IMR-90 (cell line): ENCODE results near the gene IL19. TPM values are rescaled to one million over a fixed set of nuclear protein-coding genes. Genes with fewer than 3 reads are reported as not detected.

Source experiments
- ATAC-seq: fragments of 200-7000 bp; cut with Tn5 transposase; 2 replicates; pipeline ENCODE4 v1.9.1; 2020; ENCODE audit warnings: low read depth, mild to moderate bottlenecking, moderate library complexity
- BruUV-seq: library from RNA; stranded (reverse); fragments of 400-500 nt; replicated peaks from 2 replicates; lab custom pipeline; 2021; lab: Mats Ljungman, UMichigan
- CTCF ChIA-PET: fragments of 300-600 bp; formaldehyde crosslinking; extraction: SDS; loops from one replicate; lab custom pipeline; 2021; ENCODE audit warnings: antibody characterized with exemption; lab: Yijun Ruan, JAX
- POLR2A ChIA-PET: fragments of 300-600 bp; sonication (Branson Sonifier 250); formaldehyde crosslinking; loops from one replicate; lab custom pipeline; 2022; ENCODE audit warnings: antibody characterized with exemption; ENCODE audit not compliant: unreplicated experiment; lab: Charles Lee
- DNase-seq: peaks from one replicate; pipeline ENCODE4 v3.0.0; 2013
- H2AFZ ChIP-seq: replicated peaks from 2 replicates; pipeline ENCODE3; 2013; ENCODE audit warnings: low read length, mild to moderate bottlenecking; ENCODE audit not compliant: poor library complexity
- H2AK5ac ChIP-seq: 2 replicates; pipeline ENCODE4 v1.6.1; 2013; ENCODE audit warnings: low read depth, low read length, inconsistent platforms
- H2AK9ac ChIP-seq: replicated peaks from 2 replicates; pipeline ENCODE3; 2013; ENCODE audit warnings: mild to moderate bottlenecking, low read depth, low read length, moderate library complexity; ENCODE audit not compliant: poor library complexity
- H2BK120ac ChIP-seq: 2 replicates; pipeline ENCODE4 v1.6.1; 2013; ENCODE audit warnings: low read depth, low read length, inconsistent platforms
- H2BK15ac ChIP-seq: 3 replicates; pipeline ENCODE4 v1.6.1; 2013; ENCODE audit warnings: low read depth, low read length, inconsistent platforms
- H2BK20ac ChIP-seq: 2 replicates; pipeline ENCODE4 v1.6.1; 2013; ENCODE audit warnings: low read depth, mild to moderate bottlenecking, inconsistent platforms, low read length, moderate library complexity
- H2BK5ac ChIP-seq: 2 replicates; pipeline ENCODE4 v1.6.1; 2013; ENCODE audit warnings: mild to moderate bottlenecking, low read depth, low read length, inconsistent platforms; ENCODE audit not compliant: poor library complexity, severe bottlenecking
- H3K14ac ChIP-seq: replicated peaks from 2 replicates; pipeline ENCODE4 v1.6.1; 2013; ENCODE audit warnings: low read depth, low read length, inconsistent platforms
- H3K18ac ChIP-seq: 2 replicates; pipeline ENCODE4 v1.6.1; 2013; ENCODE audit warnings: low read depth, low read length, control low read depth
- H3K23ac ChIP-seq: 2 replicates; pipeline ENCODE4 v1.6.1; 2013; ENCODE audit warnings: low read depth, low read length, inconsistent platforms
- H3K27ac ChIP-seq: 2 replicates; pipeline ENCODE4 v1.5.1; 2013; ENCODE audit warnings: mild to moderate bottlenecking, control low read depth, low read length; ENCODE audit not compliant: insufficient read depth
- H3K27me3 ChIP-seq: 2 replicates; pipeline ENCODE4 v1.6.1; 2013; ENCODE audit warnings: low read length; ENCODE audit not compliant: control insufficient read depth, insufficient read depth
- H3K36me3 ChIP-seq: 2 replicates; pipeline ENCODE4 v1.6.1; 2013; ENCODE audit warnings: low read length, mixed read lengths; ENCODE audit not compliant: control insufficient read depth, insufficient read depth
- H3K4ac ChIP-seq: 2 replicates; pipeline ENCODE4 v1.6.1; 2013; ENCODE audit warnings: low read depth, low read length, inconsistent platforms
- H3K4me1 ChIP-seq: 2 replicates; pipeline ENCODE4 v1.6.1; 2013; ENCODE audit warnings: low read length, mixed read lengths; ENCODE audit not compliant: control insufficient read depth, insufficient read depth
- H3K4me2 ChIP-seq: 2 replicates; pipeline ENCODE4 v1.6.1; 2013; ENCODE audit warnings: low read depth, mild to moderate bottlenecking, control low read depth, low read length, moderate library complexity
- H3K4me3 ChIP-seq: 2 replicates; pipeline ENCODE4 v1.5.1; 2013; ENCODE audit warnings: low read depth, mild to moderate bottlenecking, control low read depth, low read length, moderate library complexity; ENCODE audit not compliant: insufficient read depth
- H3K56ac ChIP-seq: 2 replicates; pipeline ENCODE4 v1.6.1; 2013; ENCODE audit warnings: low read length, inconsistent platforms; ENCODE audit not compliant: insufficient read depth; ENCODE audit errors: extremely low read depth
- H3K79me1 ChIP-seq, 2 experiments: 2 replicates each; pipeline ENCODE4 v1.6.1; 2013; ENCODE audit warnings: low read length in 2 of 2, inconsistent platforms in 1 of 2, low read depth in 1 of 2
- H3K9ac ChIP-seq: 2 replicates; pipeline ENCODE4 v1.6.1; 2013; ENCODE audit warnings: low read depth, low read length, control low read depth
- H3K9me1 ChIP-seq: 2 replicates; pipeline ENCODE4 v1.6.1; 2013; ENCODE audit warnings: low read length, inconsistent platforms; ENCODE audit not compliant: insufficient read depth
- H3K9me3 ChIP-seq: 2 replicates; pipeline ENCODE4 v1.6.1; 2013; ENCODE audit warnings: low read length; ENCODE audit not compliant: control insufficient read depth, insufficient read depth
- H4K20me1 ChIP-seq: 2 replicates; pipeline ENCODE4 v1.6.1; 2013; ENCODE audit warnings: low read length, inconsistent platforms; ENCODE audit not compliant: insufficient read depth
- H4K5ac ChIP-seq: 2 replicates; pipeline ENCODE4 v1.6.1; 2013; ENCODE audit warnings: mild to moderate bottlenecking, low read depth, low read length, control low read depth
- H4K8ac ChIP-seq, 2 experiments: 2 replicates each; pipeline ENCODE4 v1.6.1; 2013; ENCODE audit warnings: low read depth in 2 of 2, low read length in 2 of 2, control low read depth in 1 of 2, inconsistent platforms in 1 of 2
- H4K91ac ChIP-seq: 2 replicates; pipeline ENCODE4 v1.6.1; 2013; ENCODE audit warnings: low read depth, low read length, inconsistent platforms; ENCODE audit not compliant: insufficient read depth
- BHLHE40 ChIP-seq: fragments of 150-350 bp; IDR thresholded peaks from 2 replicates; pipeline ENCODE4 v1.6.1; 2016; ENCODE audit warnings: mild to moderate bottlenecking, low read depth, low read length
- CHD1 ChIP-seq: IDR thresholded peaks from 2 replicates; pipeline ENCODE4 v1.6.1; 2012; ENCODE audit warnings: low read depth, low read length, improper control_type of control experiment
- FOS ChIP-seq: fragments of 150-350 bp; IDR thresholded peaks from 2 replicates; pipeline ENCODE4 v1.6.1; 2016; ENCODE audit warnings: low read depth, low read length
- MAFK ChIP-seq: IDR thresholded peaks from 2 replicates; pipeline ENCODE4 v1.6.1; 2012; ENCODE audit warnings: low read depth, low read length, improper control_type of control experiment
- MXI1 ChIP-seq: IDR thresholded peaks from 2 replicates; pipeline ENCODE4 v1.6.1; 2012; ENCODE audit warnings: low read depth, mild to moderate bottlenecking, low read length, moderate library complexity, borderline replicate concordance
- NFE2L2 ChIP-seq: fragments of 150-350 bp; IDR thresholded peaks from 2 replicates; pipeline ENCODE4 v1.6.1; 2016; ENCODE audit warnings: low read depth, mild to moderate bottlenecking, low read length
- POLR2A ChIP-seq: IDR thresholded peaks from 2 replicates; pipeline ENCODE4 v1.6.1; 2012; ENCODE audit warnings: mild to moderate bottlenecking, low read depth, low read length
- RAD21 ChIP-seq: IDR thresholded peaks from 2 replicates; pipeline ENCODE4 v1.6.1; 2012; ENCODE audit warnings: low read length, improper control_type of control experiment
- RFX5 ChIP-seq: IDR thresholded peaks from 2 replicates; pipeline ENCODE4 v1.8.0; 2012; ENCODE audit warnings: low read depth, mild to moderate bottlenecking, low read length, moderate library complexity
- SMC3 ChIP-seq: fragments of 150-350 bp; IDR thresholded peaks from 2 replicates; pipeline ENCODE4 v1.6.1; 2016; ENCODE audit warnings: low read depth, mild to moderate bottlenecking, antibody characterized with exemption, low read length, moderate library complexity
- WGBS, 2 experiments: methylation state at CpG; one replicate each; pipeline versions ENCODE4 v1.1.5 to v1.1.7; 2013; ENCODE audit warnings: missing lambda C conversion rate in 2 of 2; ENCODE audit not compliant: insufficient read length in 1 of 2; ENCODE audit errors: extremely low coverage in 2 of 2; 5-methylcytosine and 5-hydroxymethylcytosine counted together
- dilution Hi-C: fragments of 300-500 bp; cut with HindIII; formaldehyde crosslinking; loops from one replicate; pipeline ENCODE4 v1.14.3; 2018; ENCODE audit warnings: low sequenced_read_pairs; ENCODE audit not compliant: unreplicated experiment
- in situ Hi-C: fragments of 300-500 bp; cut with MboI; formaldehyde crosslinking; loops from 3 replicates; pipeline ENCODE4 v1.14.3; 2019; ENCODE audit warnings: low sequenced_read_pairs, inconsistent platforms, mixed read lengths
- intact Hi-C: fragments of 100-400 bp; cut with micrococcal nuclease; formaldehyde crosslinking; loops from 2 replicates; pipeline ENCODE4 v1.10.0; 2022
- polyA plus RNA-seq, 3 experiments: library from polyadenylated mRNA; depleted of rRNA; stranded (reverse); fragments of >200 nt; gene quantifications; 2 replicates each; pipeline ENCODE4 v1.2.3, GENCODE V29; 2012; ENCODE audit warnings: low replicate concordance in 1 of 3
- total RNA-seq: library from RNA; depleted of rRNA; stranded (reverse); fragments of >200 nt; gene quantifications from 2 replicates; pipeline ENCODE4 v1.2.3, GENCODE V29; 2012
- TF ChIP-seq, protein P1 (sequence below): fragments of 150-350 bp; IDR thresholded peaks from 2 replicates; pipeline ENCODE4 v1.6.1; 2016; ENCODE audit warnings: low read depth, mild to moderate bottlenecking, low read length, moderate library complexity, borderline replicate concordance
- TF ChIP-seq, protein P2 (sequence below): conservative IDR thresholded peaks from 2 replicates; pipeline ENCODE4 v1.5.1; 2012; ENCODE audit warnings: mild to moderate bottlenecking, low read depth, low read length, improper control_type of control experiment

The IL19 gene
- total and polyA plus RNA-seq, 2 of the 4 experiments (the other 2 are of a cell fraction), result not detected

DNA sequence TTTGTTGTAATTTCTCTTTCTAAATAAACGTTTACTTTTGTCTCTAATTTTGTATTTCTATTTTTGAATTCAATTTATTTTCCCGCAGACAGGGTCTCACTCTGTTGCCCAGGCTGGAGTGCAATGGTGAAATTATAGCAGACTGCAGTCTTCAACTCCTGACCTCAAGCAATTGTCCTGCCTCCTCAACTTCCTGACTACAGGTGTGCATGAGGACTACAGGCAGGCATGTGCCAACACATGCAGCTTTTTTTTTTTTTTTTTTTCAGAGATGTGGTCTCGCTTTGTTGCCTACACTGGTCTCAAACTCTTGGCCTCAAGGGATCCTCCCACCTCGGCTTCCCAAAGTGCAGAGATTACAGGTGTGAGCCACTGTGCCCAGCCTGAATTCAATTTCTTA lies 58.2 kb downstream of the IL19 start:
- Histone ChIP-seq H3K9me1 (peaks cover 3% of the 10 kb centered on the region), H3K27ac (no peak overlapping the region), H2AK5ac (no peak overlapping the region), H2BK15ac (no peak overlapping the region), H3K9me3 (no peaks in the 10 kb centered on the region), H4K91ac (no peak overlapping the region), H3K36me3 (no peaks in the 10 kb centered on the region), H3K79me1 (no peaks in the 10 kb centered on the region), H3K9ac (no peak overlapping the region), H4K5ac (no peak overlapping the region), H3K14ac (no peak overlapping the region), H3K4me1 (peaks cover 4% of the 10 kb centered on the region), H2BK120ac (no peak overlapping the region), H2AK9ac (no peak overlapping the region), H3K4me3 (no peak overlapping the region), H2BK5ac (no peak overlapping the region), H2AFZ (no peak overlapping the region), H4K20me1 (no peaks in the 10 kb centered on the region), H3K23ac (no peak overlapping the region), H3K4ac (no peak overlapping the region), H3K18ac (no peak overlapping the region), H3K27me3 (peaks cover 3% of the 10 kb centered on the region; the same call in 1 of the 2 replicates), H4K8ac (no peak overlapping the region), H2BK20ac (no peak overlapping the region), H3K4me2 (no peak overlapping the region), H3K56ac (no peak overlapping the region)
- no TSS peak for BruUV-seq
- TF ChIP-seq SMC3, result no peak
- TF ChIP-seq NFE2L2, result no peak
- TF ChIP-seq POLR2A, result no peak
- no peak for TF ChIP-seq MAFK
- no peak for TF ChIP-seq RFX5
- TF ChIP-seq, protein P1, sequence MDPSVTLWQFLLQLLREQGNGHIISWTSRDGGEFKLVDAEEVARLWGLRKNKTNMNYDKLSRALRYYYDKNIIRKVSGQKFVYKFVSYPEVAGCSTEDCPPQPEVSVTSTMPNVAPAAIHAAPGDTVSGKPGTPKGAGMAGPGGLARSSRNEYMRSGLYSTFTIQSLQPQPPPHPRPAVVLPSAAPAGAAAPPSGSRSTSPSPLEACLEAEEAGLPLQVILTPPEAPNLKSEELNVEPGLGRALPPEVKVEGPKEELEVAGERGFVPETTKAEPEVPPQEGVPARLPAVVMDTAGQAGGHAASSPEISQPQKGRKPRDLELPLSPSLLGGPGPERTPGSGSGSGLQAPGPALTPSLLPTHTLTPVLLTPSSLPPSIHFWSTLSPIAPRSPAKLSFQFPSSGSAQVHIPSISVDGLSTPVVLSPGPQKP, result no peak
- TF ChIP-seq MXI1, result no peak
- no peak for TF ChIP-seq BHLHE40
- no peak for TF ChIP-seq RAD21
- TF ChIP-seq CHD1, result no peak
- TF ChIP-seq, protein P2, sequence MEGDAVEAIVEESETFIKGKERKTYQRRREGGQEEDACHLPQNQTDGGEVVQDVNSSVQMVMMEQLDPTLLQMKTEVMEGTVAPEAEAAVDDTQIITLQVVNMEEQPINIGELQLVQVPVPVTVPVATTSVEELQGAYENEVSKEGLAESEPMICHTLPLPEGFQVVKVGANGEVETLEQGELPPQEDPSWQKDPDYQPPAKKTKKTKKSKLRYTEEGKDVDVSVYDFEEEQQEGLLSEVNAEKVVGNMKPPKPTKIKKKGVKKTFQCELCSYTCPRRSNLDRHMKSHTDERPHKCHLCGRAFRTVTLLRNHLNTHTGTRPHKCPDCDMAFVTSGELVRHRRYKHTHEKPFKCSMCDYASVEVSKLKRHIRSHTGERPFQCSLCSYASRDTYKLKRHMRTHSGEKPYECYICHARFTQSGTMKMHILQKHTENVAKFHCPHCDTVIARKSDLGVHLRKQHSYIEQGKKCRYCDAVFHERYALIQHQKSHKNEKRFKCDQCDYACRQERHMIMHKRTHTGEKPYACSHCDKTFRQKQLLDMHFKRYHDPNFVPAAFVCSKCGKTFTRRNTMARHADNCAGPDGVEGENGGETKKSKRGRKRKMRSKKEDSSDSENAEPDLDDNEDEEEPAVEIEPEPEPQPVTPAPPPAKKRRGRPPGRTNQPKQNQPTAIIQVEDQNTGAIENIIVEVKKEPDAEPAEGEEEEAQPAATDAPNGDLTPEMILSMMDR, result no peak
- TF ChIP-seq FOS, result no peak
- no peak for DNase-seq
- intact Hi-C loops (no loop called here), in situ Hi-C loops (no loop called here), dilution Hi-C loops (no loop called here)
- ChIA-PET POLR2A (no interaction called here), CTCF (no interaction called here)
- no peak for ATAC-seq
- WGBS, 2 experiments, result no CpG with 5 or more reads among the region's 4 CpGs
